H1 (cell line): ENCODE data around the gene ASCL5. TPM values are rescaled to one million over a fixed set of nuclear protein-coding genes. Genes with fewer than 3 reads are reported as not detected.

Source experiments
- ATF3 ChIP-seq: IDR thresholded peaks from 2 replicates; pipeline ENCODE4 v1.6.1; 2011; ENCODE audit warnings: low read depth, mild to moderate bottlenecking, low read length; ENCODE audit not compliant: insufficient read depth
- BCL11A ChIP-seq, 2 experiments: IDR thresholded peaks; one replicate each; pipeline ENCODE4 v1.6.1; 2011; ENCODE audit warnings: low read depth in 2 of 2, low read length in 2 of 2, mild to moderate bottlenecking in 2 of 2
- CBX8 ChIP-seq: fragments of 300-800, 300-1000 bp; sonication (generic); IDR thresholded peaks from 2 replicates; pipeline ENCODE4 v1.7.1; 2016; ENCODE audit warnings: low read depth, low read length, borderline replicate concordance
- EP300 ChIP-seq, 2 experiments: IDR thresholded peaks; 1 replicate in 1 of 2; 2 replicates in 1 of 2; pipeline ENCODE4 v1.6.1; 2011 to 2012; ENCODE audit warnings: low read depth in 2 of 2, low read length in 2 of 2, mild to moderate bottlenecking in 2 of 2, borderline replicate concordance in 1 of 2, inconsistent platforms in 1 of 2, moderate library complexity in 1 of 2
- EZH2 ChIP-seq: fragments of 200-600 bp; sonication (generic); IDR thresholded peaks from 2 replicates; pipeline ENCODE4 v1.7.1; 2012; ENCODE audit warnings: low read depth, mild to moderate bottlenecking, moderate library complexity, low read length, inconsistent platforms; ENCODE audit not compliant: severe bottlenecking
- GABPA ChIP-seq: IDR thresholded peaks from 2 replicates; pipeline ENCODE4 v1.6.1; 2011; ENCODE audit warnings: mild to moderate bottlenecking, low read length, moderate library complexity, borderline replicate concordance; ENCODE audit not compliant: insufficient read depth
- JUN ChIP-seq: IDR thresholded peaks from 2 replicates; pipeline ENCODE4 v1.6.1; 2011; ENCODE audit warnings: low read depth, mild to moderate bottlenecking, improper control_type of control experiment, low read length
- POU5F1 ChIP-seq: IDR thresholded peaks from 2 replicates; pipeline ENCODE4 v1.6.1; 2011; ENCODE audit warnings: low read depth, mild to moderate bottlenecking, low read length, moderate library complexity
- RAD21 ChIP-seq, 2 experiments: IDR thresholded peaks in 1 of 2; conservative IDR thresholded peaks in 1 of 2; 2 replicates each; pipeline ENCODE4 v1.6.1; 2011; ENCODE audit warnings: low read depth in 2 of 2, low read length in 2 of 2, improper control_type of control experiment in 1 of 2, inconsistent platforms in 1 of 2, mild to moderate bottlenecking in 1 of 2, moderate library complexity in 1 of 2
- SP4 ChIP-seq: IDR thresholded peaks from 2 replicates; pipeline ENCODE4 v1.6.1; 2012; ENCODE audit warnings: low read length, inconsistent platforms
- SRF ChIP-seq: IDR thresholded peaks from 2 replicates; pipeline ENCODE4 v1.6.1; 2011; ENCODE audit warnings: mild to moderate bottlenecking, low read depth, low read length, moderate library complexity
- polyA plus RNA-seq, 7 experiments: library from polyadenylated mRNA; depleted of rRNA in 3 of 7; stranded (reverse) in 5 of 7; unstranded in 2 of 7; fragments of >200 nt in 5 of 7; fragments of 200-250 nt in 2 of 7; gene quantifications; 1 replicate in 5 of 7; 2 replicates in 1 of 7; 4 replicates in 1 of 7; pipeline versions ENCODE4 v1.2.1 to v1.2.3, GENCODE V29; 2011 to 2013; ENCODE audit warnings: missing spikeins in 2 of 7, mixed read lengths in 2 of 7
- total RNA-seq: library from RNA; stranded (reverse); fragmentation: NEBNext Ultra II Directional; extraction: Animal tissue kit (Norgen Biotek cat#: 25700); gene quantifications from 2 replicates; pipeline ENCODE4 v1.2.1, GENCODE V29; 2021

Gene ASCL5
- total and polyA plus RNA-seq, 2 of the 8 experiments (the other 6 are each of a cell fraction or from before 2014, with no cell fraction given), result 0.29 to 0.41 TPM

- no peak for TF ChIP-seq EP300 (IDR thresholded peaks at IDR 0.05; ENCODE audit: borderline replicate concordance in 1 of 2, low read depth in 2 of 2, low read length in 2 of 2)
- TF ChIP-seq SRF, result no peak
- no peak for TF ChIP-seq JUN
- TF ChIP-seq ATF3, result no peak
- no peak for TF ChIP-seq GABPA
- TF ChIP-seq POU5F1, result no peak
- no peak for TF ChIP-seq CBX8
- no peak for TF ChIP-seq SP4
- no peak for TF ChIP-seq RAD21 (IDR thresholded peaks at IDR 0.05 in 1 of 2, conservative IDR thresholded peaks at IDR 0.05 in 1 of 2; ENCODE audit: low read depth in 2 of 2, low read length in 2 of 2)
- TF ChIP-seq BCL11A (IDR thresholded peaks at IDR 0.05; ENCODE audit: low read depth in 2 of 2, low read length in 2 of 2), result no peak
- TF ChIP-seq EZH2, result no peak
Measured at GRCh38 chr1:201115390-201115937, 11.5 kb downstream of the ASCL5 start (continued).
